Ureter (tissue), 1 donor: ENCODE results near the gene RNF144B. TPM values are rescaled to one million over a fixed set of nuclear protein-coding genes. Genes with fewer than 3 reads are reported as not detected.

Experiments used
- DNase-seq: peaks from one replicate; pipeline ENCODE4 v3.0.0-alpha.2; 2020; ENCODE audit warnings: low spot score
- total RNA-seq: library from RNA; stranded (reverse); gene quantifications from one replicate; pipeline ENCODE4 v1.2.4, GENCODE V29; 2023
- donor health status: DM: yes; HTN: yes; CAD: no.

RNF144B gene
- total RNA-seq, 1 donor from 2014 or later, result 34.0 TPM

DNA sequence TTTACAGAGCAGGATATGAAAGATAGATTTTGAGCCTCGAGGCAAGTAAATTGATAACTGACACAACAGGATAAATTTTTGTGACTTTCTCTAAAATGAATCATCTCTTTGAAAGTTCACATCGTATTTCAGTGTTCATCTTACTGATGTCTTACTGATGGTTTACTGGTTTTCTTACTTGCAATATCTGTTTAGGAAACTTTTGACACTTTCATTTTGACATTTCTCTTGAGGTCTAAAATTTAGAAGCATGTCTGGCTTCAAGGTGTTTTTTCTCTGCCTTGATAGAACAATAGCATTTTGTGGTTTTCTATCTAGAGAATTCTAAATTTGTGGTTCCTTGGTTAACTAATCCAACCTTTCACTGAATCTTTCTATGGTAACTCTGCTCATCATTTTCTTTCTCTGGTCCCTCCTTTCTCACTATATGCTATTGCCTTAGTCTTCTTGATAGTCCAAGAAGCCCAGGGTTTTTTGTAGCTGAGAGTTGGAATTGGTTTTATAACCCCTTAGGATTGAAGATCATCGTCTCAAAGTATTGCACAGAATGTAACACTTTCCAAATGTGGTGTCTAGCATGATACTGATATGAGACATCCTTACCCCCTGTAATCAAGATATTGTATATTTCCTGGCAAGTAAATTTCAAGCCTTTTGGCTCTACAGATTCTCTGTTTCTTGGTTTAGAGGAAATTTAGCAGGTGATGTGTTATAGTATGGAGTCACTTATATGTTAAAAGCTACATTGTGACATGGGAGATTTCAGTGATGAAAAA is 98.7 kb downstream of the RNF144B start:
- DNase-seq, result no peak

- DNase-seq, result no peak
These were observed 100.9 kb downstream of the RNF144B start for GRCh38 chr6:18488004-18488403.

DNA sequence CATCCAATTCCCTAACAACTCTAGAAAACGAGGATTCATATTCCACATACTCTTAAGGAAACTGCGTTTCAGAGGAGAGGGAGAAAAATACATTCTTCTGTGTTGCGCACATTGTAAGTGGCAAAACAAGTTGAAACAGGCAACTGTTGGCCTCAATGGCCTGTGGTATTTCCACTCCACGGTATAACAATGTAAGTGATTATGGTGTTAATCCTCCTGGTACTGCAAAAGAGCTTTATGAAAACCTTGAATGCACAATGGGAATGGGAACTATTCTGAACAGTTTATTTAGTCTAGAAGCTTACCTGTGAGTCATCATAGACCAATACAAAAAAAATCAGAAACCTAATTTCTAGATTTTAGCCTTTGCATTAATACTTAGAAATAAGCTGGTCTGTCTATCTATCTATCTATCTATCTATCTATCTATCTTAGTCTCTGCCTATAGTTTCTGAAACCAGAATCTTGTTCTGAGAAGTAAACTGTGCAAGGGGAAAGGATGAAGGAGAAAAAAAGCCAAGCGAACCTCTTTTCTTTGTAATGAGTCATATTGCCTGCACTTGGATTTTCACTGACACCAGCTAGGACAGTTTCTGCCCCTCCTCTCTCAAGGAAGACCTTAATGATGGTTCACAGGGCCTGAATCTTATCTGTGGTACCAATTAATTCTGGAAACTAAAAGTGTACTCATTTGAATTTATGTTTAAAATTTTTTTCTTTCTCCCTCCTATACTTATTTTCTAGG is 101.5 kb downstream of the RNF144B start:
- DNase-seq, result no peak

- DNase-seq, result no peak
These were observed 102.2 kb downstream of the RNF144B start for GRCh38 chr6:18489335-18489734.

DNA sequence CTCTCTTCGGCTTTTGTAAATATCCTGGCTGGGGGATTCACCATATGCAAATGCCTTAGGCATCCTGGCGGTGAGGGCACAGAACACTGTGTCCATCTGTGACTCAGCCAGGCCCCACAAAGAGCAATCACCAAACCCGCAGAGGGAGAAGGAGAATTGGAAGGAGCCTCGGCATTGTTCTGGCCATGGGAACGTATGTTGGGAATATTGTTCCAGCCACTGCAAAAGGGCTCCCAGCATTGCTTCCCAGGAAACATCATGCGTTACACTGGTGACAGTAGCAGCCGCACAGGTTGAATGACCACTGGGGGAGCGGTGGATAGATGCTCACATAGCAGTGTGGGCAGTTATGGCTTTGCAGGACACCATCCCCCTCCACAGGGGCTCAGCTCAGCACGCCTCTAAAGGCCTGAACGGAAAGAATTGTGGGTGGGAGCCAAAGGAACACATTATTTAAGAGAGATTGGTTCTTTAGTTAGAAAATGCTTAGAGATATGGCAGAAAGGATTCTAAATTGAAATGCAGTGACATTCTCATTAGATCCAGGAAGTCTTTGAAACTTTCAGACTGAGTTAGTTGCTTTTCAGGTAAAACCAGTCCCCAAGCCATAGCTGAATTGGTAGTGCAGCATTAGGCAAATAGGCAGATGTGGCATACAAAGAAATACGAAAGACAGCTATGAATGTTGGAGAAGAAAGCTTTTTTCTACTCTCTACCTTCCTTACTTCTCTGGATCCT is 104.3 kb downstream of the RNF144B start:
- DNase-seq, result no peak

DNA sequence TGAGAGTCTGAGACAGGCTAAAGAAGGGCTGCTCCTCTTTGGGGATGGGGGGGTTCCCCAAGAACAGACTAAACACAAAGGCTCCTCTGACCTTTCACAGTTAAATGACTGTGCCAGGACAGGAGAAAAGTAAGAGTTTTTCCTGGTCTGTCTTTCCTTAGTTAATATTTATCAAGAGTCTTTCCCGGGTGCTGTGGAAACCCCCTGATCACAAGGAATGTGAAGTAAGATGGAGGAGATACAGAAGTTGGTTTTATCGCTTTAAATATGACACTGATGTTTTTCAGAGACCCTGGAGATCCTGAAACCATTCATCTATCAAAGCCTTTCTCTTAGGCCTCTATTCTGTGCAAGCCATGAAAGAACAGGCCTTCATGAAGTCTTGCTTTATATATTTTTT is 105.8 kb downstream of the RNF144B start:
- no peak for DNase-seq

DNA sequence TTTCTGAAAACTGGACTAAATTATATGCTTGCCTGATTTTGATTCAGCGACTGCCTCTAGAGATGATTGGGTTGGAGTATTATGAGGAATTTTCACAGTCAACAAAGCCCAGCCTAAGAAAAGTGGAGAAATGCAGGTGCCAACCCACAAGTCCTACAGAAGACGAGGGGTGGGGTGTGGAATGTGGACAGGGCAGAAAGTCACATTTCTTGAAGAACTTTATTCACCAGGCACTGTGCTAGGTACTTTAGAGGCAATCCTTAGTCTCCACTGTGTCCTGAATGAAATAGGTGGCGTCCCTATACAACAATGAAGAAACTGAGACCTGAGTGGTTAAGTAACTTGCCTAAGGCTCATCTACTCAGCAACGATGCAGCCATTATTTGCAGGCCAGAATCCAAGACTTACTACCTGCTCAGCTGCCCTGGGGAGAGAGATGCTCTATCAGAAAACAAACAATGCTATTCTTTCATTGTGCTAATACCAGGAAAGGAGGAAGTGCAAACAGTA is 106.3 kb downstream of the RNF144B start:
- DNase-seq, result no peak

DNA sequence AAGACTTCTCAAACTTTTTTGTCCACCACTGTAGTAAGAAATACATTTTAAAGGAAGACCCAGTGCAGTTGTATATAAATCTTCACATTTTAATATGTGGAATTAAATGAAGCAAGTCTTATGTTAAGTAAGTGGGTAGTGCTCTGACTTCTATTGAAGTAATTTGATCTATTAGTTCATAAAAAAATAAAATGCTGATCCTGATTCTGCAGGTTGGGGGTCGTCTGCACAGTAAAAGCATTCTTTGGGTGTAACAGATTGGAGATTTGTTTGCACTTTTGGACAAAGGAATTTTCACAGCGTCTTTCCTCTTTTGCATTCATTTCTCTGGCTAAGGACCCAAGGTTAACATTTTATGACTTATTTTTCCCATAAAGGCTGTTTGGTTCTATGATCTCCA is 106.8 kb downstream of the RNF144B start:
- no peak for DNase-seq

DNA sequence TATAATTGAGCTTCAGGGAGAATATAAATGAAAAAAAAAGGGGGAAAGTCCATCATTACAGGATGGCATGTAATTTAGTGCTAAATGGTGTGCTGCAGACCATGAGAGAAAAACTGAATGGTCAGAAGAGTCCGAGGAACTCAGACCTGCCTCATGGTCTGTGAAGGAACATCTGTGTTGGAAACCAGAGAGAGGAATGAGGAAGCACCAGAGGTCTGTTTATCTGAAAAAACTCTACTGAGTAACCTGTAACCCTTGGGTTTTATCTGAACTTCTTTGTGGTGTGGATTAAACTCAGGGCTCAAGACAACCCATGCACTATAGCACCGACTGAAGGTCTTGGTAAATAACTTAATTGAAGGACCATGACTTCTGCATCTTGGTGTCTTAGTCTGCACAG is 108.1 kb downstream of the RNF144B start:
- no peak for DNase-seq

- DNase-seq, result no peak
These were observed 109.3 kb downstream of the RNF144B start for GRCh38 chr6:18496462-18496861.

- DNase-seq, result no peak
These were observed 109.9 kb downstream of the RNF144B start for GRCh38 chr6:18497006-18497405.

GRCh38 chr6:18498408-18498807 is 111.3 kb downstream of the RNF144B start:
- DNase-seq, result no peak

- DNase-seq, result no peak
These were observed 113.9 kb downstream of the RNF144B start for GRCh38 chr6:18500921-18501662.

DNA sequence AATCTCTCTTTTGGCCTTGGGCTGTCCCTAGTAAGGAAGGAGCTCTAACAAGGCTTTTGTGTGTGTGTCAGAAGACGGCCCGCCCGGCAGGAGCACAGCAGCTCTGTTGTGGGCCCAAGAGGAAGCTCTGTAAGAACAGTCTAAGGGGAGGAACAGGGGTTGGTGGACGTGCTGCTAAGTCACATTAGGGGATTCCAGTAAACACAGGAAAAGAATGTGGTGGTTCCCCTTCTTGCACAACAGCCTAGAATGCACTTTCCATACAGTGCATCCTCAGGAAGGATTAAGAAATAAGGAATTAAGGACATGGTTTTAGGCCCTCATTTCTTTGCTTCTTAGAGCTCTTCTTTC is 114.5 kb downstream of the RNF144B start:
- no peak for DNase-seq

GRCh38 chr6:18503206-18503592 is 116.0 kb downstream of the RNF144B start:
- no peak for DNase-seq

GRCh38 chr6:18503593-18504231 is 116.6 kb downstream of the RNF144B start:
- DNase-seq, result peak; percentile 72

- no peak for DNase-seq
These were observed 117.1 kb downstream of the RNF144B start for GRCh38 chr6:18504232-18504596.

GRCh38 chr6:18506382-18507017 is 119.3 kb downstream of the RNF144B start:
- DNase-seq, result no peak

GRCh38 chr6:18507018-18507415 is 119.9 kb downstream of the RNF144B start:
- no peak for DNase-seq

DNA sequence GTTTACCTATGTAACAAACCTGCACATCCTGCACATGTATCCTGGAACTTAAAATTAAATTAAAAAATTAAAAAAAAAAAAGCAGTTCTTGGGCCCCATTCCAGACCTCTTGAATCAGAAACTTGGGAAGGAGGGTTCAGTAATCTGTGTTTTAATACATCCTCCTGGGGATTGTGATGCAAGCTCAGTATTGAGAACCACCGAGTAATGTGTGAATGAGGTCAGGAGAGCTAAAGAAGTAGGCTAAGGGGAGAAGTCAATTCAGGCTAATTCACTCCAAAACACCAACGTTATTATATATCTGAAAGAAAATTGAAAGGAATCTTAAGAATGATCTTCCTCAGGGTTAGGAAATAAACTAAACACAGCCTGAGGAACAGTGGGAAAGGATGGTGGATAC is 120.4 kb downstream of the RNF144B start:
- no peak for DNase-seq
